Activated naive CD4-positive, alpha-beta T cell treated with anti-CD3 and anti-CD28 coated beads, Interleukin-2, amount 50 U/mL, for 72 hours (primary cell): Measurements from ENCODE around the gene MTOR. TPM values are rescaled to one million over a fixed set of nuclear protein-coding genes. Genes with fewer than 3 reads are reported as not detected.
A peak's percentile ranks its signal among the peaks of the same experiment; 100 is the strongest.

Experiments used
- ATAC-seq, 2 donors: fragments of 150-1000 bp; cut with Tn5 transposase; 2 replicates each; pipeline ENCODE4 v1.10.0; 2021; ENCODE audit warnings: mild to moderate bottlenecking in 2 of 2, moderate library complexity in 2 of 2
- DNase-seq, 2 donors: peaks; one replicate each; pipeline ENCODE4 v3.0.0; 2021 to 2022; ENCODE audit warnings: low spot score in 2 of 2
- H3K27ac Mint-ChIP-seq, 2 donors: one replicate each; pipeline ENCODE4 v1.8.0; 2022; ENCODE audit warnings: mild to moderate bottlenecking in 2 of 2, mixed read lengths in 2 of 2
- H3K36me3 Mint-ChIP-seq, 2 donors: one replicate each; pipeline ENCODE4 v1.8.0; 2022; ENCODE audit warnings: mixed read lengths in 2 of 2
- H3K9me3 Mint-ChIP-seq, 2 donors: one replicate each; pipeline ENCODE4 v1.8.0; 2022; ENCODE audit warnings: mixed read lengths in 2 of 2
- total RNA-seq, 2 donors: library from RNA; stranded (reverse); gene quantifications; one replicate each; pipeline ENCODE4 v1.2.3, GENCODE V29; 2022

MTOR gene
- total RNA-seq, 2 donors from 2014 or later, result 32.7 to 46.1 TPM

DNA sequence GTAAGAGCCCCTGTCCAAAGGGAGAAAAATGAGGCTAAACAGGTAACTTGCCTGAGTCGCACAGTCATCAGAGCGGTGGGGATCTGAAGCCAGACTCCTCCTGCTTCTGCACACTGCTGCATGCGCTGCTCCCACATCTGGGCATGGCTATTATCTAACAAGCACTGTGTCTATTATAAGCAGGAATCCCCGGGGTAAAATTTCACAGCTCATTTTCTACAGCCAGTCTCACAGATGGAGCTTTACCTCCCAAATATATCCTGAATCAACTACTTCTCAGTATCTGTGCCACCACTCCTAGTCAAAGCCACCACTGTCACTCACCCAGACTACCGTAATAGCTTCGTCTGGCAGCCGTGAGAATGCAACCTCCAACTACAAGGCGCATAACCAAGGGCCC, 9.8 kb downstream of the MTOR start:
- no peaks in the 10 kb centered on the region for H3K9me3 Mint-ChIP-seq

DNA sequence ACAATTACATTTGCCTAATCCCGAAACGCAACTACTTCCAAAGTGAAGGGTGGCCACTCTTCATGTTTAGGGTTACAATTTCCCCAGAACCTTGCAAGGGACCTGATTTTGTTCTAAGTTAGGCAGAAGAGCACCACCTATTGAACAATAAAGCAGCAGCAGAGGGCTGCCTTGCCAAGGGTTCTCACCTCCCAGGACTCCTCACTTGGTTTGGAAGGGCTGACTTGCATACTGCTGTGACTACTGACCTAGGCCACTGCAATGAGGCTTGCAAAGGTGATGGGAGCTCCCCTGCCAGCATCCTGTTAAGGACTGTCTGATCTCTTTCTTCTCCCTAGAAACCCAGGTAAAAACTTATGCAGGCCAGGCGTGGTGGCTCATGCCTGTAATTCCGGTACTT, 14.2 kb downstream of the MTOR start:
- DNase-seq, result no peak
- peaks cover 10% of the 10 kb centered on the region in 2 donors for H3K36me3 Mint-ChIP-seq
- peak overlapping the region in 1 of 2 donors; percentile 25 for H3K27ac Mint-ChIP-seq
- H3K9me3 Mint-ChIP-seq, result no peaks in the 10 kb centered on the region
- no peak for ATAC-seq

More for the DNA sequence above, 9.8 kb downstream of the MTOR start:
- no peak for DNase-seq
- H3K27ac Mint-ChIP-seq, result no peak overlapping the region
- no peak for ATAC-seq
- H3K36me3 Mint-ChIP-seq, result peaks cover 10 to 14% of the 10 kb centered on the region in 2 donors

DNA sequence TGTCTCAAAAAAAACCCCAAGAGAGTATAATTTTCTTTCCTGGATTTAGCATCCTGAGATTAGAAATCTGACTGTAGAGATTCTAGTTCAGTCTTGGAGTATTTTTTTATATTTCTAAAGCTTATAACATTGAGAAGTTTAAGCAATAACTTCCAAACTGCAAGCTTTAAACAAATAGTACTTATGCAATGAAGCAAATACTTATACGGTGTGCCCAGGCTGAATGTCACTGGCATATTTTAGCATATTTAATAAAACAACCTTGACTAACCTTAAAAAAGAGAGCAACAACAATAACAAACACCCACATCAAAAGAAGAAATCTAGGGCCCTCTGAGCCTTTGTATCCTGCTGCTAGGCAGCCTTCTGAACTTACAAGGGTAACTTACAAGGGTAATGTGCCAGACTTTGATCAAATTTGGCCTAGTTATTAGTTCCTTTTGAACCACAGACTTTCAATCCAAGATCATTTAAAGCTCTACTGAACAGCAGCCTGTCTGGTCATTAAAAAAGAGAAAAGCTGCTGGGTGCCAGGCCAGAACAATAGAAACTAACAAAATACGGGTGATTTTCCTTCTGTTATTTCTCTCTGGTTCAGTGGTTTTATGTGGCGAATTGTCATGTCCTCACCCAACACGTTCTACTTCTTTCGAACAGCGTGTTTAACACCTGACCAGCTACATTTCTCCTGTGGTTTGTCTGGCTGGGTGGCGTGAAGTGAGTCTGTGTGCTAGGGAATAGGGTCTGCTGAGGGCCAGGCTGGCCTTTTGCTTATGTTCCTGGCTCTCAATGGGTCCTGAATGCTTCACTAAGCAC, 16.2 kb downstream of the MTOR start:
- ATAC-seq, result no peak
- H3K27ac Mint-ChIP-seq, result peak overlapping the region; percentile 7 to 16
- H3K36me3 Mint-ChIP-seq, result peaks cover 10 to 13% of the 10 kb centered on the region in 2 donors

DNA sequence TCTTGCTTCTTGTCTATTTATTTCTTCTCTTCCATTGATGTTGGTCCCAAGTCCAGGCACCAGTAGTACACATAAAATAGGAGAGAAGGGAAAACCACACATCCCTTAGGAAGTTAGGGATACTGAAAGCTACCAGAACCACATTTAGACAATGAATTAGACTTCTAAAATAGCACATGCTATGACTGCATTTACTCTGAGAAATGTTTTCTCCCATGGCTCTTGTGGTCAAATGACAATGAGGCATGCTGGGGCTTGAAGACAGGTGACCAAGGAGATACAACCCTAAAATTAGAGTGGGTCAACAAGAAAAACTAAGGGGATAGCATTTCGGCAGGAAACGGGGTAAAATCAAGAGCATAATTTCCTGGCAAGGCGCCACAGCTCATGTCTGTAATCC, 17.1 kb downstream of the MTOR start:
- no peak for DNase-seq
- Mint-ChIP-seq H3K36me3 (peaks cover 2 to 5% of the 10 kb centered on the region in 2 donors), H3K9me3 (no peaks in the 10 kb centered on the region), H3K27ac (peak overlapping the region in 1 of 2 donors; percentile 18)
- ATAC-seq, result no peak

More for the DNA sequence above, 16.2 kb downstream of the MTOR start:
- no peaks in the 10 kb centered on the region for H3K9me3 Mint-ChIP-seq
- DNase-seq, result no peak

GRCh38 chr1:11238311-11238710, 24.0 kb downstream of the MTOR start:
- Mint-ChIP-seq H3K9me3 (no peaks in the 10 kb centered on the region), H3K27ac (peak overlapping the region in 1 of 2 donors; percentile 84), H3K36me3 (peaks cover 0 to 11% of the 10 kb centered on the region in 2 donors)
- no peak for ATAC-seq
- DNase-seq, result no peak

DNA sequence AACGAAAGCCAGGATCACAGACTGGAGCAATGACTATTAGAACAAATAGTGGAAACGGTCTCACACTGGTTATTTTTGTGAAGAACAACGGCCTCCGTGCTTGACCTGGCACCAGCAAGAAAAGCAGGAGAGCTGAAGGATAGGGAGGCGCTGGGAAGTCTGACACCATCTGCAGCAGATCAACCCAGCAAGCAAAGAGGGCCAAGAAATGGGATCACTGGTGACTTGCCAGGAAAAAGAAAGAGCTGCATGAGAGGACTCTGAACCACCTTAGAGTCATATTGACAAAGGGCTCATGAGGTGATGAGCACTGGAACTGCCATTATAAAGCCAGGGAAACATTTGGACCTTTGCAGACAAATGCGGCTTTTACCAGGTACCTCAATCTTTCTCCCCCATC, 25.0 kb downstream of the MTOR start:
- H3K36me3 Mint-ChIP-seq, result peaks cover 0 to 11% of the 10 kb centered on the region in 2 donors

GRCh38 chr1:11233208-11233607, 29.1 kb downstream of the MTOR start:
- DNase-seq, result no peak
- ATAC-seq, result no peak
- H3K27ac Mint-ChIP-seq, result peak overlapping the region in 1 of 2 donors; percentile 58
- H3K9me3 Mint-ChIP-seq, result no peaks in the 10 kb centered on the region
- peaks cover 0 to 11% of the 10 kb centered on the region in 2 donors for H3K36me3 Mint-ChIP-seq

More for the DNA sequence above, 25.0 kb downstream of the MTOR start:
- Mint-ChIP-seq H3K27ac (peak overlapping the region in 1 of 2 donors; percentile 85), H3K9me3 (no peaks in the 10 kb centered on the region)
- DNase-seq (no peak), ATAC-seq (no peak)

DNA sequence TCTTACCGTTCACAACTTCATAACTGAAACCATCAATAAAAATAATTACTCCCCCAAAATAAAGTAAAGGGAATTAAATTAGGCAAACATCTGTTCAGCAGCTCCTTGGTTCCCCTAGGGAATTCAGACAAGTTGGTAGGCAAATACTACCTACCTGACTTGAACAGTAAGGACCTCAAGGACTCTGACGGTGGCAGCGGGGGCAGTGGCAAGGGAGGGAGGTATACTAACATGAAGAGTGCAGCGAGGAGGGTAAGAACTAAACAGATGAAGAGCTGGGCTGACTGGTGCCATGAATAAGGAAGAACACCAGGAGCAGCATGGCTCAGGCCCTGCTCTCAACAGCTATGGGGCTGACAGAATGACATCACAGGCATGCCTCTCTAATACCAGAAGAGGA, 33.1 kb downstream of the MTOR start:
- Mint-ChIP-seq H3K36me3 (peaks cover 0 to 15% of the 10 kb centered on the region in 2 donors), H3K27ac (peak overlapping the region; percentile 58 to 76), H3K9me3 (no peaks in the 10 kb centered on the region)
- DNase-seq, result no peak
- no peak for ATAC-seq

DNA sequence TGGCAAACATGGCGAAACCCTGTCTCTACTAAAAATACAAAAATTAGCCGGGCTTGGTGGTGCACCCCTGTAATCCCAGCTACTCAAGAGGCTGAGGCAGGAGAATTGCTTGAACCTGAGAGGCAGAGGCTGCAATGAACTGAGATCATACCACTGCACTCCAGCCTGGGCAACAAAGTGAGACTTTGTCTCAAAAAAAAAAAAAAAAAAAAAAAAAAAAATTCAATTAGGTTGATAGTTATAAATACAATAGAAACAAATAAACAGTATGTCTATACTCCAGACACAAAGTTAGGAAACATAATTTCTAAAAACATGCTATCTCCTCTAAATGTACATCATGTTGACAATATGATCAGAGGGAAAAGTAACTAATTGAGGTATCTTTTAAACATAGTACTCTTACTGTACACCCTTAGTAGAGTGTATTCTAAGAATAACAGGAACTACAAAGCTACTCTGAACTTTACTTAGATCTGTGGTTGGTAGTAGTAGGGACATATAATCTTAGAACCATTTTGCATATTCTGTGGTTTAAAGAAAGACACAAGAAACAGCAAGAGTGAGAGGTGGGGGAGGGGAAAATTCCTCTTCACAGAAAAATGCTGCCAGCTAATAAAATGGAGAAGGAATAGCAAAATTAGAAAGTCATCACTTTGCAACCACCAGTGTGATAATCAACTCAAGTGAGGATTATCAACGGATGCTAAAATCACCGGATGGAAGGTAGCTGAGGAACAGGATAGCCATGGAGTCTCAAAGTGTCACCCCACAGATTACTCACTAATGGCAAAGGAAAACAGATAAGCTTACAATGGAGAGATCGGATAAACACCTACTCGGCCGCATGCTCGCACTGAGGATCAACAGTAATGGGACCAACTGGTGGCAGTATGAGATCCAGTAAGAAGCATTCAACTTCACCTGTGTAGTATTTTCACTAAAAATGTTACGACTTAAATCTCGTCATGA, 35.0 kb downstream of the MTOR start:
- DNase-seq (no peak), ATAC-seq (no peak)
- no peaks in the 10 kb centered on the region for H3K9me3 Mint-ChIP-seq
- peak overlapping the region in 1 of 2 donors; percentile 59 for H3K27ac Mint-ChIP-seq
- H3K36me3 Mint-ChIP-seq, result peaks cover 0 to 11% of the 10 kb centered on the region in 2 donors

DNA sequence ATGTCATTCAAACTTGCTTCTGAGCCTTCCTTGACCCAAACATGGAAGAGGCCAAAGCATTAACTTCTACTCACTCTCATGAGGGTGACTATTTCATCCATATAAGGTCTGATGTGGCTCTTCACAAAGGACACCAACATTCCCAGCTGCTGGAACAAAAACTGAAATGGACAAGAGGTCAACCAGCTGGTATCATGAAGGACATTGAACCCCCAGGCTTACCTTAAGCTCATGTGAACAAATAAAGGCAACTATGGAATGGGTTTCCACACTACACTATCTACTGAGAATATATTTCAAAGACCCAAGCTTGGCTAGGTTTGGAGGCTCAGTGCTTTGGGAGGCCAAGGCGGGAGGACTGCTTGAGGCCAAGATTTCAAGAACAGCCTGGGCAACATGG, 46.3 kb downstream of the MTOR start:
- DNase-seq (no peak), ATAC-seq (no peak)
- no peaks in the 10 kb centered on the region for H3K9me3 Mint-ChIP-seq
- H3K27ac Mint-ChIP-seq, result peak overlapping the region in 1 of 2 donors; percentile 13
- H3K36me3 Mint-ChIP-seq, result peaks cover 0 to 18% of the 10 kb centered on the region in 2 donors

GRCh38 chr1:11215381-11216005, 46.9 kb downstream of the MTOR start:
- ATAC-seq, result no peak
- no peak overlapping the region for H3K27ac Mint-ChIP-seq
- H3K36me3 Mint-ChIP-seq, result peaks cover 0 to 18% of the 10 kb centered on the region in 2 donors
- no peaks in the 10 kb centered on the region for H3K9me3 Mint-ChIP-seq
- no peak for DNase-seq

DNA sequence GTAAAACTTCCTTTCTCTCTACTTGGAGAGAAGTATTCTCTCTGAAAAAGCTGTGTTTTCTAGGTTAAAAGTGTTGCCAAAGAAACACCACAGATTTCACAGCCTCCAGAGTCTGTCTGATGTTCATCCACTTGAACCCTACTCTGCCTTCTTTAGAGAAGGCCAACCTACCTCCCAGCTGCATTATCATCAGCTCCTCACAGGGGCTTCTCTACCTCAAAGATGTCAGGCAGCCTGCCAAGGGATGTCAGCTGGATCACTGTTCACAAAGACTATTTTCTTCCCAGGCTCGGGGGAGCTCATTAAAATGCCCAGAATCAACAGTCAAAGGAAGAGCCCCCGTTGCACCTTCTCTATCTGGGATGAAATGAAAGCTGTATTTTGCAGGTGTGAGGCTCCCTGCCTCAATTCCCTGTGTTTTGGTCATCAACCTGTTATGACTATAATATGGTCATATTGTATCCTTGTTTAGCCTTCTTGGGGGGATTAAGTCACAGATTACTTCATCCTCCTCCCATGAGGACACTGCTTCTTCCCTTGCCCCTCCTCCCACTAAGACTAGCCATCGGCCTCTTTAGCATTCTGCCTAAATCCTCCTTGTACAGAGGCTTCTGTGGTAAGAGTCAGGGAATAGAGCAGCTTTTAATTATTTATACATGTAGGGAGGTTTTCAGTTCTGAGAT, 47.5 kb downstream of the MTOR start:
- Mint-ChIP-seq H3K27ac (no peak overlapping the region), H3K36me3 (peaks cover 0 to 18% of the 10 kb centered on the region in 2 donors), H3K9me3 (no peaks in the 10 kb centered on the region)
- DNase-seq, result no peak
- ATAC-seq, result no peak

- Mint-ChIP-seq H3K36me3 (peaks cover 0 to 18% of the 10 kb centered on the region in 2 donors), H3K27ac (no peak overlapping the region)
- ATAC-seq, result no peak
These were observed 50.3 kb downstream of the MTOR start for GRCh38 chr1:11211925-11212587.

GRCh38 chr1:11211461-11211860, 50.9 kb downstream of the MTOR start:
- no peak overlapping the region for H3K27ac Mint-ChIP-seq
- ATAC-seq, result no peak

More at GRCh38 chr1:11211925-11212587, 50.3 kb downstream of the MTOR start:
- DNase-seq, result no peak
- no peaks in the 10 kb centered on the region for H3K9me3 Mint-ChIP-seq

DNA sequence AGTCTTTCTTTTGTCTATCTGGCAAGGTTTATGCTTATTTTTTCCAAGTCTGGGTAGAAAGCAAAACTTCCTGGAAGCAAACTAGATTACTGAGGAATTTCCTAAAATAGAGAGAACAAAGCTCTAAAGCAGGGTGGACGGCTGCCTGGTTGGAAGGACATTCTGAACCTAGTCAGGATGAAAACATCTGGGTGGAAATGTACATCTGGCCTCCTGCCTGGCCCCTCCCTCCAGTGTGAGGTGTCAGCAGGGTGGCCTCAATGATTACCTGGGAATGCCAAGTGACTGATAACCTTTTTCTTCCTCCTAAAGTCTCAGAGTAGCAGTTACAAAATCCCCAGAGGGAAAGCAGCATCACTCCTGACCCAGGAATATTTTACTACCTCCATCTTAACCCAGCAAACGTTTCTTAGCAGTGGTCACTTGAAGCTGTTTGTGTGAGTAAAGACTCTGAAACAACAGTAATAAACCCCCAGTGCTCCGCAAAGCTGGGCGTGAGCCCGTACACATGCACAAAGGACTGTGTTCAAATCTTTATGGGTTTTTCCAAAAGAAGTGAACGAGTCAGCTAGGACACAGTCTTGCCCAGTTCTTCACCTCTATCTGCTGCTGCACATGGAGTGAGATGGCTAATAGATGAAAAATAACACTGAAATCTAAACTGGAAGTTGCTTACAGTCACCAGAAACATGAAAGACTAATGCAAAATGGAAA, 54.3 kb downstream of the MTOR start:
- no peak for ATAC-seq
- no peak for DNase-seq
- Mint-ChIP-seq H3K27ac (no peak overlapping the region), H3K36me3 (peaks cover 4 to 18% of the 10 kb centered on the region in 2 donors), H3K9me3 (no peaks in the 10 kb centered on the region)

More at GRCh38 chr1:11211461-11211860, 50.9 kb downstream of the MTOR start:
- DNase-seq, result no peak
- peaks cover 0 to 18% of the 10 kb centered on the region in 2 donors for H3K36me3 Mint-ChIP-seq
- H3K9me3 Mint-ChIP-seq, result no peaks in the 10 kb centered on the region
